PC-3 (cell line): Measurements from ENCODE around the gene ANKDD1A. TPM values are rescaled to one million over a fixed set of nuclear protein-coding genes. Genes with fewer than 3 reads are reported as not detected.

Experiments used
- ATAC-seq: fragments of 200-7000 bp; cut with Tn5 transposase; 2 replicates; pipeline ENCODE4 v1.9.1; 2020; ENCODE audit warnings: mild to moderate bottlenecking, moderate library complexity
- BruUV-seq: library from RNA; stranded (reverse); fragments of 400-500 nt; replicated peaks from 2 replicates; lab custom pipeline; 2021; lab: Mats Ljungman, UMichigan
- CTCF ChIA-PET: fragments of 300-600 bp; sonication (Branson Sonifier 250); formaldehyde crosslinking; loops from one replicate; lab custom pipeline; 2022; ENCODE audit warnings: antibody characterized with exemption; lab: Charles Lee
- POLR2A ChIA-PET: fragments of 300-600 bp; sonication (Branson Sonifier 250); formaldehyde crosslinking; loops from one replicate; lab custom pipeline; 2022; ENCODE audit warnings: antibody characterized with exemption; ENCODE audit not compliant: unreplicated experiment; lab: Charles Lee
- DNase-seq: peaks from one replicate; pipeline ENCODE4 v3.0.0-alpha.2; 2015
- H2AFZ ChIP-seq: fragments of 300-600 bp; sonication (generic); 2 replicates; pipeline ENCODE4 v1.6.0; 2016; ENCODE audit warnings: antibody characterized with exemption, low read length
- H3F3A ChIP-seq: fragments of 300-600 bp; sonication (generic); one replicate; pipeline ENCODE4 v1.6.0; 2017; ENCODE audit warnings: antibody characterized with exemption, low read length, control low read depth, mild to moderate bottlenecking; ENCODE audit not compliant: unreplicated experiment
- H3K27ac ChIP-seq: fragments of 300-600 bp; sonication (generic); 2 replicates; pipeline ENCODE4 v1.5.1; 2016; ENCODE audit warnings: mild to moderate bottlenecking, low read length
- H3K27me3 ChIP-seq: fragments of 300-600 bp; sonication (generic); 2 replicates; pipeline ENCODE4 v1.6.1; 2016; ENCODE audit warnings: low read length, mixed read lengths
- H3K36me3 ChIP-seq: fragments of 300-600 bp; sonication (generic); 2 replicates; pipeline ENCODE4 v1.6.1; 2016; ENCODE audit warnings: low read depth, mixed run types, low read length, mixed read lengths
- H3K4me1 ChIP-seq: fragments of 300-600 bp; sonication (generic); 2 replicates; pipeline ENCODE4 v1.5.1; 2016; ENCODE audit warnings: low read length; ENCODE audit not compliant: insufficient read depth
- H3K4me2 ChIP-seq: fragments of 300-600 bp; sonication (generic); 2 replicates; pipeline ENCODE4 v1.6.0; 2016; ENCODE audit warnings: low read length
- H3K4me3 ChIP-seq: fragments of 300-600 bp; sonication (generic); 2 replicates; pipeline ENCODE4 v1.5.1; 2016; ENCODE audit warnings: mild to moderate bottlenecking, low read length, mixed read lengths
- H3K79me2 ChIP-seq: fragments of 300-600 bp; sonication (generic); 2 replicates; pipeline ENCODE4 v1.6.1; 2017; ENCODE audit warnings: low read length, mixed read lengths
- H3K9ac ChIP-seq: fragments of 300-600 bp; sonication (generic); 2 replicates; pipeline ENCODE4 v1.6.0; 2016; ENCODE audit warnings: mild to moderate bottlenecking, low read length
- H3K9me2 ChIP-seq: fragments of 300-600 bp; sonication (generic); replicated peaks from 2 replicates; pipeline ENCODE4 v1.6.1; 2016; ENCODE audit warnings: mixed run types, low read length, mixed read lengths
- H3K9me3 ChIP-seq: fragments of 300-600 bp; sonication (generic); 2 replicates; pipeline ENCODE4 v1.6.1; 2016; ENCODE audit warnings: low read length, mixed read lengths
- H4K20me1 ChIP-seq: fragments of 300-600 bp; sonication (generic); 2 replicates; pipeline ENCODE4 v1.6.1; 2016; ENCODE audit warnings: low read length, mixed read lengths
- EZH2 ChIP-seq: fragments of 300-600 bp; sonication (generic); IDR thresholded peaks from one replicate; pipeline ENCODE4 v1.6.1; 2017; ENCODE audit warnings: antibody characterized with exemption, mild to moderate bottlenecking, low read length; ENCODE audit not compliant: unreplicated experiment
- EZH2phosphoT487 ChIP-seq: fragments of 300-600 bp; sonication (generic); IDR thresholded peaks from 2 replicates; pipeline ENCODE4 v1.6.1; 2018; ENCODE audit warnings: mild to moderate bottlenecking, antibody characterized with exemption, low read length, borderline replicate concordance
- intact Hi-C: fragments of 100-400 bp; cut with micrococcal nuclease; formaldehyde crosslinking; loops from 2 replicates; pipeline ENCODE4 v1.9.0; 2023
- total RNA-seq: library from RNA; depleted of rRNA; stranded (reverse); fragments of >200 nt; gene quantifications from 2 replicates; pipeline ENCODE4 v1.2.3, GENCODE V29; 2014
- TF ChIP-seq, protein P1 (sequence below): fragments of 300-600 bp; sonication (generic); conservative IDR thresholded peaks from 2 replicates; pipeline ENCODE4 v1.5.1; 2017; ENCODE audit warnings: antibody characterized with exemption, low read depth, mild to moderate bottlenecking, low read length

Gene ANKDD1A
- total RNA-seq, 1 experiment from 2014 or later = 8.9 TPM

DNA sequence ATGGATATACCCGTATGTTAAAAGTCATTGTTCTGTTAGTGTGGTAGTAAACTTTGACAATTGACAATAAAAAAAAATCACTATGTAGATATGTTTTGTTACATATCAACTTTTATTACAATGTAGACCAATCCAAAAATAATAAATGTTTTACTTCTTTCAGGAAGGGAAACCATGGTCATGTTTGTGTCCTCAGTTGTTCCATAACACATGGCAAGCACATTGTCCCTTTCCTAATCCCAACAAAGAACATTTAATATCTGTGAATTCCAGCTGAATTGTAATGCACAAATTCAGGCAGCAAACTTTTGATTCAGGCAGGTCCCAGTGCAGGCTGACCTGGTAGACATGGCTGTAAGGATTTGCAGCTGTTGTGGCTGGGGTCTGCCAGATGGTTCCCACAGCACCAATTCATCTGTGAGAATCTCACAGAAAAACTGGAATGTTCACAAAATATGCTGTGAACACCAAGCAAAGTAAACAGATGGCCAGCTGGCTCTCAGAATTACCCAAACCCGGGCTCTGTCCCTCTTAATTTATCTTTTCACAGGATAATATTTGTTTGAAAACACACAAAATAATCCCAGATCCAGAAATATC lies 79.9 kb downstream of the ANKDD1A start:
- CTCF ChIA-PET = no interaction called here
- BruUV-seq = no TSS peak
- H3F3A ChIP-seq = no peaks in the 10 kb centered on the region
- peaks cover 19% of the 10 kb centered on the region; the same call in 1 of the 2 replicates for H3K4me1 ChIP-seq
- no peak overlapping the region for H3K9ac ChIP-seq
- no peak for DNase-seq
- peaks cover 30% of the 10 kb centered on the region for H3K79me2 ChIP-seq
- no peak overlapping the region; the same call in 1 of the 2 replicates for H2AFZ ChIP-seq
- H3K27me3 ChIP-seq = no peaks in the 10 kb centered on the region
- H3K36me3 ChIP-seq = no peaks in the 10 kb centered on the region
- H3K27ac ChIP-seq = no peak overlapping the region
- TF ChIP-seq, protein P1, sequence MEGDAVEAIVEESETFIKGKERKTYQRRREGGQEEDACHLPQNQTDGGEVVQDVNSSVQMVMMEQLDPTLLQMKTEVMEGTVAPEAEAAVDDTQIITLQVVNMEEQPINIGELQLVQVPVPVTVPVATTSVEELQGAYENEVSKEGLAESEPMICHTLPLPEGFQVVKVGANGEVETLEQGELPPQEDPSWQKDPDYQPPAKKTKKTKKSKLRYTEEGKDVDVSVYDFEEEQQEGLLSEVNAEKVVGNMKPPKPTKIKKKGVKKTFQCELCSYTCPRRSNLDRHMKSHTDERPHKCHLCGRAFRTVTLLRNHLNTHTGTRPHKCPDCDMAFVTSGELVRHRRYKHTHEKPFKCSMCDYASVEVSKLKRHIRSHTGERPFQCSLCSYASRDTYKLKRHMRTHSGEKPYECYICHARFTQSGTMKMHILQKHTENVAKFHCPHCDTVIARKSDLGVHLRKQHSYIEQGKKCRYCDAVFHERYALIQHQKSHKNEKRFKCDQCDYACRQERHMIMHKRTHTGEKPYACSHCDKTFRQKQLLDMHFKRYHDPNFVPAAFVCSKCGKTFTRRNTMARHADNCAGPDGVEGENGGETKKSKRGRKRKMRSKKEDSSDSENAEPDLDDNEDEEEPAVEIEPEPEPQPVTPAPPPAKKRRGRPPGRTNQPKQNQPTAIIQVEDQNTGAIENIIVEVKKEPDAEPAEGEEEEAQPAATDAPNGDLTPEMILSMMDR = no peak
- no peak for TF ChIP-seq EZH2
- no peak for TF ChIP-seq EZH2phosphoT487
- H3K4me3 ChIP-seq = no peak overlapping the region
- H3K4me2 ChIP-seq = no peak overlapping the region
- H3K9me3 ChIP-seq = no peaks in the 10 kb centered on the region
- no peak for ATAC-seq
- no peaks in the 10 kb centered on the region for H4K20me1 ChIP-seq
- intact Hi-C loops = no loop called here
- POLR2A ChIA-PET = no interaction called here
- H3K9me2 ChIP-seq = no peaks in the 10 kb centered on the region

DNA sequence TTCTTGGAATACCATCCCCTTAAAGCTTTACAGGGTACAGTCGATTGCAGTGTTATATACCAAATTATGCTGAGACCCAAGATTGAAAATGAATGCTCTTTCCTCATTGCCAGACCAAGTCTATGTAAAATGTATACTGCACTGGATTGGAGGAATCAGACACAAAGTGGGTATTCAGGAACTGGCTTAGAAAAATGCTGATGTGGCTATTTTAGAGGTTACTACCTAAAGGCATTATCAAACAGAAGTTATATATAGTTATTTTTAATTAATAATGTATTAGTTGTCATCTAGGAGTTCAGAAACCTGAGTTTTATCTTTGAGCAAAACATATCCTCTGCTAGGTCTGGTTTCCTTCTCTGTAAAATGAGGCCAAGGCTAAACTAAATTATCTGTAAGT lies 81.6 kb downstream of the ANKDD1A start:
- Histone ChIP-seq H3K79me2 (peaks cover 13% of the 10 kb centered on the region), H3K4me3 (no peak overlapping the region), H3K27ac (no peak overlapping the region), H3F3A (no peaks in the 10 kb centered on the region), H3K9ac (no peak overlapping the region), H3K36me3 (no peaks in the 10 kb centered on the region), H3K4me2 (no peak overlapping the region), H2AFZ (no peak overlapping the region), H3K27me3 (no peaks in the 10 kb centered on the region), H3K9me3 (no peaks in the 10 kb centered on the region), H3K9me2 (no peaks in the 10 kb centered on the region), H3K4me1 (peaks cover 7% of the 10 kb centered on the region; the same call in 1 of the 2 replicates), H4K20me1 (no peaks in the 10 kb centered on the region)
- ATAC-seq (no peak), DNase-seq (no peak)
- ChIA-PET CTCF (no interaction called here), POLR2A (no interaction called here)
- TF ChIP-seq, protein P1 = no peak
- no peak for TF ChIP-seq EZH2phosphoT487
- intact Hi-C loops = no loop called here
- no TSS peak for BruUV-seq

DNA sequence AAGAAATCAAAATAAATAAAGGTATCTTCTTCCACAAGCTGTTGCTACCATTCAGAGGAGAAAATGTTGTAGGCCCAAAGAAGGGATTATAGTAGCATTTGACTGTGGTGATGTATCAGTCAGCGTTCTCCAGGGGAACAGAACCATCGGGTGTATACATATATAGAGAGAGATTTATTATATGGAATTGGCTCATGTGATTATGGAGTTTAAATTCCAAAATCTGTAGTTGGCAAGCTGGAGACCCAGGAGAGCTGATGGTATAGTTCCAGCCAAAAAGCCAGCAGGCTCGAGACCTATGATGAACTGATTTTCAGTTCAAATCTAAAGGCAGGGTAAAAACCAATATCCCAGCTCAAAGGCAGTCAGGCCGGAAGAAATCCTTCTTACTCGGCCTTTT lies 85.4 kb downstream of the ANKDD1A start:
- DNase-seq = no peak
- H3K27me3 ChIP-seq = no peaks in the 10 kb centered on the region
- no peaks in the 10 kb centered on the region for H3K36me3 ChIP-seq
- ATAC-seq = no peak
- no peak overlapping the region for H3K27ac ChIP-seq
- H3K4me3 ChIP-seq = no peak overlapping the region
- no peak overlapping the region for H3K4me2 ChIP-seq
- ChIA-PET POLR2A (no interaction called here), CTCF (no interaction called here)
- no peaks in the 10 kb centered on the region for H4K20me1 ChIP-seq
- no peaks in the 10 kb centered on the region for H3K9me3 ChIP-seq
- H2AFZ ChIP-seq = no peak overlapping the region
- no peak overlapping the region for H3K9ac ChIP-seq
- TF ChIP-seq, protein P1 = no peak
- TF ChIP-seq EZH2phosphoT487 (no peak), EZH2 (no peak)
- intact Hi-C loops = no loop called here
- H3K9me2 ChIP-seq = no peaks in the 10 kb centered on the region
- H3K79me2 ChIP-seq = no peaks in the 10 kb centered on the region
- H3K4me1 ChIP-seq = no peaks in the 10 kb centered on the region
- H3F3A ChIP-seq = no peaks in the 10 kb centered on the region
- BruUV-seq = no TSS peak
